GM21447 (cell line): Measurements from ENCODE around the gene CUL2.

Experiments
- ATAC-seq: cut with Tn5 transposase; IDR thresholded peaks from one replicate; pipeline ENCODE4 v1.9.1; 2021; ENCODE audit not compliant: unreplicated experiment

CUL2 gene

GRCh38 chr10:35090162-35090954, at the start of gene CUL2:
Gene CUL2, minus strand, starts transcription at chr10:35090341. Its CDS starts 19,024 bp downstream, at chr10:35071317.
- peak; percentile 89 for ATAC-seq

- peak; percentile 51 for ATAC-seq
Observed at GRCh38 chr10:35136263-35136815, 46.2 kb upstream of the CUL2 start.

GRCh38 chr10:35135861-35136260, 45.7 kb upstream of the CUL2 start:
- no peak for ATAC-seq

- ATAC-seq = no peak
Observed at GRCh38 chr10:35133586-35133985, 43.4 kb upstream of the CUL2 start.

GRCh38 chr10:35132727-35133126, 42.6 kb upstream of the CUL2 start:
- ATAC-seq = no peak

- ATAC-seq = no peak
Observed at GRCh38 chr10:35130663-35131062, 40.5 kb upstream of the CUL2 start.

- ATAC-seq = no peak
Observed at GRCh38 chr10:35129185-35129674, 39.1 kb upstream of the CUL2 start.

- ATAC-seq = no peak
Observed at GRCh38 chr10:35127289-35127891, 37.2 kb upstream of the CUL2 start.

- ATAC-seq = peak; percentile 66
Observed at GRCh38 chr10:35126530-35127288, 36.6 kb upstream of the CUL2 start, which contains the start of gene CREM. Gene CREM, plus strand, starts transcription at chr10:35126846. Its CDS starts 10,990 bp downstream, at chr10:35137836.

GRCh38 chr10:35126062-35126529, 36.0 kb upstream of the CUL2 start:
- ATAC-seq = no peak

- no peak for ATAC-seq
Observed at GRCh38 chr10:35124540-35124939, 34.4 kb upstream of the CUL2 start.

GRCh38 chr10:35119378-35119777, 29.2 kb upstream of the CUL2 start:
- no peak for ATAC-seq

GRCh38 chr10:35112571-35112970, 22.4 kb upstream of the CUL2 start:
- no peak for ATAC-seq

- no peak for ATAC-seq
Observed at GRCh38 chr10:35103882-35104281, 13.7 kb upstream of the CUL2 start.

- no peak for ATAC-seq
Observed at GRCh38 chr10:35097510-35097909, 7.4 kb upstream of the CUL2 start.

GRCh38 chr10:35096312-35096711, 6.2 kb upstream of the CUL2 start:
- no peak for ATAC-seq

GRCh38 chr10:35092851-35093250, 2.7 kb upstream of the CUL2 start:
- no peak for ATAC-seq

- no peak for ATAC-seq
Observed at GRCh38 chr10:35091994-35092790, 2.1 kb upstream of the CUL2 start.

- peak; percentile 36 for ATAC-seq
Observed at GRCh38 chr10:35089611-35090161, 455 bp downstream of the CUL2 start.

GRCh38 chr10:35083242-35083641, 6.9 kb downstream of the CUL2 start:
- no peak for ATAC-seq
